ENCODE measurements around the gene KCNB1.

- TF ChIP-seq, protein P1, sequence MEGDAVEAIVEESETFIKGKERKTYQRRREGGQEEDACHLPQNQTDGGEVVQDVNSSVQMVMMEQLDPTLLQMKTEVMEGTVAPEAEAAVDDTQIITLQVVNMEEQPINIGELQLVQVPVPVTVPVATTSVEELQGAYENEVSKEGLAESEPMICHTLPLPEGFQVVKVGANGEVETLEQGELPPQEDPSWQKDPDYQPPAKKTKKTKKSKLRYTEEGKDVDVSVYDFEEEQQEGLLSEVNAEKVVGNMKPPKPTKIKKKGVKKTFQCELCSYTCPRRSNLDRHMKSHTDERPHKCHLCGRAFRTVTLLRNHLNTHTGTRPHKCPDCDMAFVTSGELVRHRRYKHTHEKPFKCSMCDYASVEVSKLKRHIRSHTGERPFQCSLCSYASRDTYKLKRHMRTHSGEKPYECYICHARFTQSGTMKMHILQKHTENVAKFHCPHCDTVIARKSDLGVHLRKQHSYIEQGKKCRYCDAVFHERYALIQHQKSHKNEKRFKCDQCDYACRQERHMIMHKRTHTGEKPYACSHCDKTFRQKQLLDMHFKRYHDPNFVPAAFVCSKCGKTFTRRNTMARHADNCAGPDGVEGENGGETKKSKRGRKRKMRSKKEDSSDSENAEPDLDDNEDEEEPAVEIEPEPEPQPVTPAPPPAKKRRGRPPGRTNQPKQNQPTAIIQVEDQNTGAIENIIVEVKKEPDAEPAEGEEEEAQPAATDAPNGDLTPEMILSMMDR (IDR thresholded peaks at IDR 0.05) = peak; percentile 86
- TF ChIP-seq ZFX (IDR thresholded peaks at IDR 0.05; ENCODE audit: borderline replicate concordance) = no peak
These were observed 97.7 kb downstream of the KCNB1 start for GRCh38 chr20:49384437-49385434.

Data from 22Rv1 (cell line).